ENCODE data around the gene HINFP.

DNA sequence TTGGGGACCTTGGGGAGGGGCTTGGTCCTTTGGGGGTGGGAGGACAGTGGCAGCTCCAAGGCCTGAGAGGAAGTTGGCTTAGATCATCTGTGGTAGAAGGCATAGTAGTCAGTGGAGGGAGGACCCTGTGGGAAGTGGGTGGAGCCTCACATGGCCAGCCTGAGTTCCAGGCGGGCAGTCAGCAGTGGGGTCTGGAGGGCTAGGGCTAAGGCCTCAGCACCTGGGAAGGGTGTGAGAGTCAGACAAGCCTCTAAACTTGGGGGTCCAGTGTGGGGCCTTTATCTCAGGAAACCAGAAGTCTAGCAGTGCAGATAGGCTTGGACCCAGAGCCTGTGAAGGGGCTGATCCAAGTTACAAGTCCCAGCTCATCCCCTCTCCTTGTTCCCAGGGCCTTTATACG lies 51.1 kb downstream of the HINFP start:
- TF ChIP-seq, protein P1, sequence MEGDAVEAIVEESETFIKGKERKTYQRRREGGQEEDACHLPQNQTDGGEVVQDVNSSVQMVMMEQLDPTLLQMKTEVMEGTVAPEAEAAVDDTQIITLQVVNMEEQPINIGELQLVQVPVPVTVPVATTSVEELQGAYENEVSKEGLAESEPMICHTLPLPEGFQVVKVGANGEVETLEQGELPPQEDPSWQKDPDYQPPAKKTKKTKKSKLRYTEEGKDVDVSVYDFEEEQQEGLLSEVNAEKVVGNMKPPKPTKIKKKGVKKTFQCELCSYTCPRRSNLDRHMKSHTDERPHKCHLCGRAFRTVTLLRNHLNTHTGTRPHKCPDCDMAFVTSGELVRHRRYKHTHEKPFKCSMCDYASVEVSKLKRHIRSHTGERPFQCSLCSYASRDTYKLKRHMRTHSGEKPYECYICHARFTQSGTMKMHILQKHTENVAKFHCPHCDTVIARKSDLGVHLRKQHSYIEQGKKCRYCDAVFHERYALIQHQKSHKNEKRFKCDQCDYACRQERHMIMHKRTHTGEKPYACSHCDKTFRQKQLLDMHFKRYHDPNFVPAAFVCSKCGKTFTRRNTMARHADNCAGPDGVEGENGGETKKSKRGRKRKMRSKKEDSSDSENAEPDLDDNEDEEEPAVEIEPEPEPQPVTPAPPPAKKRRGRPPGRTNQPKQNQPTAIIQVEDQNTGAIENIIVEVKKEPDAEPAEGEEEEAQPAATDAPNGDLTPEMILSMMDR (IDR thresholded peaks at IDR 0.05) = no peak
- no peak for TF ChIP-seq POLR2A (IDR thresholded peaks at IDR 0.05)
